Gastroesophageal sphincter (tissue), 4 donors: Measurements from ENCODE around the gene UBA6. TPM values are rescaled to one million over a fixed set of nuclear protein-coding genes. Genes with fewer than 3 reads are reported as not detected.

Source experiments
- ATAC-seq: fragments of 150-250 bp; one replicate; pipeline ENCODE4 v1.9.1; 2016; ENCODE audit warnings: mild to moderate bottlenecking, moderate library complexity
- H3K27ac ChIP-seq, 4 donors: fragments of 200-600 bp; sonication (generic) in 3 of 4; 1 replicate in 3 of 4; 2 replicates in 1 of 4; pipeline ENCODE4 v1.5.1; 2016 to 2019
- H3K27me3 ChIP-seq: fragments of 200-600 bp; sonication (generic); one replicate; pipeline ENCODE4 v1.5.1; 2019
- H3K36me3 ChIP-seq, 2 donors: fragments of 200-600 bp; sonication (generic); one replicate each; pipeline ENCODE4 v1.5.1; 2019; ENCODE audit warnings: control low read depth in 1 of 2
- H3K4me1 ChIP-seq, 3 donors: fragments of 200-600 bp; sonication (generic); 1 replicate in 2 of 3; 2 replicates in 1 of 3; pipeline ENCODE4 v1.5.1; 2016 to 2019; ENCODE audit warnings: control low read depth in 2 of 3
- H3K4me3 ChIP-seq, 2 donors: fragments of 200-600 bp; sonication (generic); one replicate each; pipeline ENCODE4 v1.5.1; 2019; ENCODE audit warnings: mild to moderate bottlenecking in 1 of 2, moderate library complexity in 1 of 2
- H3K9me3 ChIP-seq, 3 donors: fragments of 200-600 bp; sonication (generic); one replicate each; pipeline ENCODE4 v1.5.1; 2017 to 2019; ENCODE audit warnings: control low read depth in 2 of 3
- EP300 ChIP-seq: sonication (generic); formaldehyde crosslinking; IDR thresholded peaks from one replicate; pipeline ENCODE4 v1.6.1; 2017; ENCODE audit warnings: antibody characterized with exemption, mild to moderate bottlenecking
- POLR2A ChIP-seq, 2 donors: fragments of 450-650 bp; IDR thresholded peaks; one replicate each; pipeline ENCODE4 v1.6.1; 2017; ENCODE audit warnings: antibody characterized with exemption in 2 of 2, mild to moderate bottlenecking in 2 of 2, moderate library complexity in 1 of 2
- POLR2AphosphoS5 ChIP-seq: sonication (generic); formaldehyde crosslinking; IDR thresholded peaks from one replicate; pipeline ENCODE4 v1.6.1; 2017; ENCODE audit warnings: antibody characterized with exemption
- WGBS, 2 donors: methylation state at CpG; one replicate each; pipeline ENCODE4 v1.1.5; 2018; ENCODE audit warnings: low coverage in 1 of 2; 5-methylcytosine and 5-hydroxymethylcytosine counted together
- total RNA-seq, 4 donors: library from RNA; depleted of rRNA; stranded (reverse); fragments of >200 nt; gene quantifications; one replicate each; pipeline ENCODE4 v1.1.0, GENCODE V29; 2016
- TF ChIP-seq, protein P1 (sequence below), 4 experiments: fragments of 200-600 bp in 2 of 4; fragments of 450-650 bp in 2 of 4; sonication (generic) in 1 of 4; IDR thresholded peaks; one replicate each; pipeline ENCODE4 v1.5.1; 2017 to 2019; ENCODE audit warnings: antibody characterized with exemption in 4 of 4, mild to moderate bottlenecking in 2 of 4, moderate library complexity in 2 of 4

The UBA6 gene
- total RNA-seq, 4 donors from 2014 or later: 29.9 to 87.6 (median 46.7) TPM

DNA sequence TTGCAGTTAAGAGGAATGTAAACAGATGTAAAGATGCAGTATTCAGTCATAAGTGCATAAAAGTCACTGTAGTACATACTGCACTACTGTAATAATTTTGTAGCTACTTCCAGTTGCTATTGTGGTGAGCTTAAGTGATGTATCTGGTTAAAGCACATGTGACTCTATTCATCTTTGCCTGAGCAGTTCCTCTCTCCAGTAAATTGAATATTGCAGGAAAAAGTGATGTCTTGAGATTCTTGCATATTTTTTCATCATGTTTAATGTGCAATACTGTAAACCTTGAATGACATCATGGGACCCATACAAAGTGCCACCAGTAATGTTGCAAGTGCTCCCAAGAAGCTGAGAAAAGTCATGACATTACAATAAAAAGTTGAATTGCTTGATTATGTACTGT is 9.6 kb downstream of the UBA6 start:
- H3K4me1 ChIP-seq: no peaks in the 10 kb centered on the region
- no peak for ATAC-seq
- TF ChIP-seq EP300: no peak
- no peak for TF ChIP-seq POLR2AphosphoS5
- TF ChIP-seq, protein P1, sequence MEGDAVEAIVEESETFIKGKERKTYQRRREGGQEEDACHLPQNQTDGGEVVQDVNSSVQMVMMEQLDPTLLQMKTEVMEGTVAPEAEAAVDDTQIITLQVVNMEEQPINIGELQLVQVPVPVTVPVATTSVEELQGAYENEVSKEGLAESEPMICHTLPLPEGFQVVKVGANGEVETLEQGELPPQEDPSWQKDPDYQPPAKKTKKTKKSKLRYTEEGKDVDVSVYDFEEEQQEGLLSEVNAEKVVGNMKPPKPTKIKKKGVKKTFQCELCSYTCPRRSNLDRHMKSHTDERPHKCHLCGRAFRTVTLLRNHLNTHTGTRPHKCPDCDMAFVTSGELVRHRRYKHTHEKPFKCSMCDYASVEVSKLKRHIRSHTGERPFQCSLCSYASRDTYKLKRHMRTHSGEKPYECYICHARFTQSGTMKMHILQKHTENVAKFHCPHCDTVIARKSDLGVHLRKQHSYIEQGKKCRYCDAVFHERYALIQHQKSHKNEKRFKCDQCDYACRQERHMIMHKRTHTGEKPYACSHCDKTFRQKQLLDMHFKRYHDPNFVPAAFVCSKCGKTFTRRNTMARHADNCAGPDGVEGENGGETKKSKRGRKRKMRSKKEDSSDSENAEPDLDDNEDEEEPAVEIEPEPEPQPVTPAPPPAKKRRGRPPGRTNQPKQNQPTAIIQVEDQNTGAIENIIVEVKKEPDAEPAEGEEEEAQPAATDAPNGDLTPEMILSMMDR (IDR thresholded peaks at IDR 0.05): no peak
- TF ChIP-seq POLR2A (IDR thresholded peaks at IDR 0.05): no peak
- H3K27ac ChIP-seq: no peak overlapping the region
- peaks cover 0 to 33% of the 10 kb centered on the region in 2 donors for H3K36me3 ChIP-seq
- H3K27me3 ChIP-seq: no peaks in the 10 kb centered on the region
- peaks cover 0 to 7% (median 0%) of the 10 kb centered on the region in 3 donors for H3K9me3 ChIP-seq
- H3K4me3 ChIP-seq: no peak overlapping the region

DNA sequence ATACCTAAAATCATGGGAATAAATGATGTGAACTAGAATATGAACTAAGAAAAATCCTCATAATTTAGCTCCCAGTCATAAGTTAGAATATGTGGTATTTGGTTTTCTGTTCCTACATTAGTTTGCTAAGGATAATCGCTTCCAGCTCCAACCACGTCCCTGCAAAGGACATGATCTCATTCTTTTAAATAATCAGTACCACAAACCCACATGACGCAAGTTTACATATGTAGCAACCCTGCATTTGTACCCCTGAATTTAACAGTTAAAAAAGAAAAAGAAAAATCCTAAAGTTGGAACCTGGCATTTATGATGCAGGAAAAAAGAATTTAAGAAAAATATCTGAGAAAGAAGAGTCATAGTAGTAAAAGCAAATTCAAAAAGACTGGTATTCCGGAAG is 13.3 kb downstream of the UBA6 start:
- Histone ChIP-seq H3K27ac (no peak overlapping the region), H3K9me3 (peaks cover 0 to 7% (median 0%) of the 10 kb centered on the region in 3 donors), H3K4me3 (no peak overlapping the region), H3K36me3 (peaks cover 0 to 25% of the 10 kb centered on the region in 2 donors), H3K27me3 (no peaks in the 10 kb centered on the region), H3K4me1 (no peaks in the 10 kb centered on the region)
- TF ChIP-seq EP300 (no peak), POLR2A (IDR thresholded peaks at IDR 0.05) (no peak), POLR2AphosphoS5 (no peak)
- TF ChIP-seq, protein P1 (IDR thresholded peaks at IDR 0.05): no peak
- WGBS, 2 donors: 83 to 86% methylated on average over 4 of the region's 4 CpGs
- ATAC-seq: no peak

DNA sequence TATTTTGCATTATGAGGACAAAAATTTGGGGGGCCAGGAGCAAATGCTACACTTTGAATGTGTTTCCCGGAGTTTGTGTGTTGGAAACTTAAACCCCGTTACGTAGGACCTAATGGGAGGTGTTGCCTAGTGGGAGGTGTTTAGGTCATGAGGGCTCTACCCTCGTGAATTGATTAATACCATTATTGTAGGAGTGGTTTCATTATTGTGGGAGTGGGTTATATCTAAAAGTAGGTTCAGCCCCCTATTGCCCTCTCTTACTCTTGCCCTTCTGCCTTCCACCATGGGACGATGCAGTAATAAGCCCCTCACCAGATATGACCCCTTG is 15.5 kb downstream of the UBA6 start:
- Histone ChIP-seq H3K27me3 (no peaks in the 10 kb centered on the region), H3K9me3 (no peaks in the 10 kb centered on the region), H3K27ac (no peak overlapping the region), H3K4me1 (no peaks in the 10 kb centered on the region), H3K36me3 (peaks cover 0 to 19% of the 10 kb centered on the region in 2 donors), H3K4me3 (no peak overlapping the region)
- WGBS, 2 donors: 92 to 96% methylated on average over 5 of the region's 5 CpGs
- ATAC-seq: no peak
- TF ChIP-seq, protein P1 (IDR thresholded peaks at IDR 0.05): no peak
- TF ChIP-seq EP300 (no peak), POLR2A (IDR thresholded peaks at IDR 0.05) (no peak), POLR2AphosphoS5 (no peak)

DNA sequence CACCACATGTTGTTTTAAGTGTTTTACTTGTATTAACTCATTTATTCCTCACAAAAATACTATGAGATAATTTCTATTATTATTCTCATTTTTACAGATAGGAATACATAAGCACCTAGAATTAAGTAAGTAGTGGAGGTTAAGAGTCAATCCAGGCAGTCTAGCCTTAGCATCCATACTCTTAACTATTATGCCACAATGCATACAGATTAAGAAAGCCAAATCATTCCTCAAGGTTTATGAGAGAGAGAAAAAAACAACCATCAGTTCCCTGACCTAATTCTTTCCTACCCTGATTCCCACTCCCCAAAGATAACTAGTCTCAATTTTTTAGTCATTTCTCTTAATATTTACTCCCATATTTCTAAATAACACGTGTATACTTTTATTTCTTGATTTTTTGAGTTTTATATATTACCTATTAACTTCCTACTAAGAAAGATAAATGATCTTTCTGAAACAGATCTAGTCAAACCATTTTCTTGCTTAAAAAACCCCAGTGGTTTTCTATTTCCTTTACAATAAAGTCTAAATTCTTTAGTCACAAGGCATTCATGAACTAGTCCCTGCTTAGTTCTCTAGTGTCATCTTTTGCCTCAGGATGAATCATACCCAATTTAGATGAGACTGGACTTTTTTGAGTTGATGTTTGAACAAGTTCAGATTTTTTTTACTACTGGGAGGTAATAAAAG is 16.0 kb downstream of the UBA6 start:
- WGBS, 2 donors: 59 to 71% methylated on average over 1 of the region's 1 CpG
- no peaks in the 10 kb centered on the region for H3K27me3 ChIP-seq
- ATAC-seq: no peak

DNA sequence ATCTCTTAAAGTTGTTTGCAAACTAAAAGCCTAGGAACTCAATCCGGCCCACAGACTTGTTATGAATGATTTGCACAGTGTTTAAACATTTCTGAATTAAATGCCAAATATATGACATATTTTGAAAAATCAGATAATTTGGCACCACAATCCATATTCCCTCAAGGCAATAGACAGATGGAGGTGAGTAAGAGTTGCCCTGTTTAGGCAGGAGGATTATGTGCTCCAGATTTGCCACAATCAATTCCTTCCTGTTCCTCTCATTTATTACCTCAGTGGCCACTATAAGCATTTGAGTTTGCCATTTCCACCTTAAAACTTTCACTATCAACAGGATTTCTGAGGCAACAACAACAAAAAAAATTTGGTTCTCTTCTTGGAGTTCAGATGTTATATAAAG is 18.7 kb downstream of the UBA6 start:
- no peak overlapping the region for H3K27ac ChIP-seq
- ATAC-seq: no peak
- H3K9me3 ChIP-seq: no peaks in the 10 kb centered on the region
- TF ChIP-seq POLR2AphosphoS5 (no peak), POLR2A (IDR thresholded peaks at IDR 0.05) (no peak), EP300 (no peak)
- TF ChIP-seq, protein P1 (IDR thresholded peaks at IDR 0.05): no peak
- no peaks in the 10 kb centered on the region for H3K4me1 ChIP-seq
- 71 to 78% methylated on average over 1 of the region's 1 CpG for WGBS, 2 donors
- no peak overlapping the region for H3K4me3 ChIP-seq
- H3K27me3 ChIP-seq: no peaks in the 10 kb centered on the region
- peaks cover 0 to 37% of the 10 kb centered on the region in 2 donors for H3K36me3 ChIP-seq

More for the DNA sequence above, 16.0 kb downstream of the UBA6 start:
- no peak overlapping the region for H3K27ac ChIP-seq
- no peak overlapping the region for H3K4me3 ChIP-seq
- H3K9me3 ChIP-seq: no peaks in the 10 kb centered on the region
- TF ChIP-seq POLR2AphosphoS5 (no peak), EP300 (no peak), POLR2A (IDR thresholded peaks at IDR 0.05) (no peak)
- TF ChIP-seq, protein P1 (IDR thresholded peaks at IDR 0.05): no peak
- no peaks in the 10 kb centered on the region for H3K4me1 ChIP-seq
- H3K36me3 ChIP-seq: peaks cover 0 to 23% of the 10 kb centered on the region in 2 donors
